Measurements from ENCODE around the gene KRTAP1-3. TPM values are rescaled to one million over a fixed set of nuclear protein-coding genes. Genes with fewer than 3 reads are reported as not detected.
"Not testable (repeated sequence)": the region's sequence is repeated elsewhere in the genome, so short reads cannot be mapped to it uniquely, and the experiment has no call there.

Gene KRTAP1-3
- total and polyA plus RNA-seq, 2 of the 4 experiments (the other 2 are of a cell fraction), result not detected

DNA sequence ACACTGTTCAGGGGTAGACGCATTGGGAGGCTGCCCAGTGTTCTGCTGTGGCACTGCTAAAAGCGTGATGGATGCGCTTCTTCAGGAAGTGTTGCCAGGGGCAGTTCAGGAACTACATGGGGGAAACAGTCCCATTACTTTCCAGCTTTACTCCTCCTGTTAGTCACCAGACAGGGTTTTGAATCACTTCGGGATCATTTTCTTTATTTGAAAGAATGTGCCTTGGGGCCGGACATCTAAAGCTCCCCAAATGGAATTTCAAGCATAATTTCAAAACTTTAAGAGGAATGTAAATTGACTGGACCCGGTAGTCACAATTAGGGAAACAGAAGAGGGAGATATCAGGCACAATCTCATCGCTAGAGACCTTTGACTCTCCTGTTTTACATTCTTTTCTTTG lies 13.8 kb upstream of the KRTAP1-3 start:
- H3K36me3 ChIP-seq (ENCODE audit: control insufficient read depth, insufficient read depth, low read length), result no peaks in the 10 kb centered on the region
- ChIA-PET CTCF (no interaction called here), POLR2A (ENCODE audit: unreplicated experiment) (interaction anchor here (1.0 kb wide), 1 partner anchor 11 kb away, joined by 5 read pairs; no protein-coding TSS in a partner anchor)
- no CpG with 5 or more reads among the region's 7 CpGs for WGBS, 2 experiments (ENCODE audit: extremely low coverage in 2 of 2, insufficient read length in 1 of 2)
- H2BK20ac ChIP-seq (ENCODE audit: low read depth, low read length), result peak overlapping the region; percentile 93
- no TSS peak for BruUV-seq (replicated peaks)
- H3K4ac ChIP-seq (ENCODE audit: low read depth, low read length), result peak overlapping the region; percentile 80
- peak; percentile 43; the same call in 1 of the 2 replicates for TF ChIP-seq BHLHE40 (IDR thresholded peaks at IDR 0.05; ENCODE audit: low read depth, low read length)
- TF ChIP-seq RCOR1 (IDR thresholded peaks at IDR 0.05; ENCODE audit: insufficient replicate concordance, low read length), result no peak
- no peak for TF ChIP-seq SMC3 (IDR thresholded peaks at IDR 0.05; ENCODE audit: low read depth, low read length)
- peak; percentile 19; the same call in 1 of the 2 replicates for TF ChIP-seq FOS (IDR thresholded peaks at IDR 0.05; ENCODE audit: low read depth, low read length)
- TF ChIP-seq RAD21 (IDR thresholded peaks at IDR 0.05; ENCODE audit: low read length), result 0 out of 2 replicates have a peak, but pooled peaks have one; percentile 1
- TF ChIP-seq, protein P1, sequence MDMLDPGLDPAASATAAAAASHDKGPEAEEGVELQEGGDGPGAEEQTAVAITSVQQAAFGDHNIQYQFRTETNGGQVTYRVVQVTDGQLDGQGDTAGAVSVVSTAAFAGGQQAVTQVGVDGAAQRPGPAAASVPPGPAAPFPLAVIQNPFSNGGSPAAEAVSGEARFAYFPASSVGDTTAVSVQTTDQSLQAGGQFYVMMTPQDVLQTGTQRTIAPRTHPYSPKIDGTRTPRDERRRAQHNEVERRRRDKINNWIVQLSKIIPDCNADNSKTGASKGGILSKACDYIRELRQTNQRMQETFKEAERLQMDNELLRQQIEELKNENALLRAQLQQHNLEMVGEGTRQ (IDR thresholded peaks at IDR 0.05; ENCODE audit: low read depth, low read length), result no peak
- intact Hi-C loops (cut with micrococcal nuclease), result no loop called here
- H3K4me2 ChIP-seq (ENCODE audit: low read depth, low read length), result peak overlapping the region; percentile 70
- peak overlapping the region; percentile 82 for H2BK5ac ChIP-seq (ENCODE audit: low read depth, low read length, poor library complexity, severe bottlenecking)
- peaks cover 5% of the 10 kb centered on the region for H3K4me1 ChIP-seq (ENCODE audit: control insufficient read depth, insufficient read depth, low read length)
- peaks cover 11% of the 10 kb centered on the region; the same call in 1 of the 2 replicates for H3K9me1 ChIP-seq (ENCODE audit: insufficient read depth, low read length)
- in situ Hi-C loops (cut with MboI; ENCODE audit: low sequenced_read_pairs), result no loop called here
- DNase-seq (peak; percentile 60), ATAC-seq (ENCODE audit: low read depth) (peak; percentile 80)
- no peaks in the 10 kb centered on the region for H4K20me1 ChIP-seq (ENCODE audit: insufficient read depth, low read length)
- peak overlapping the region; percentile 69 for H3K27ac ChIP-seq (ENCODE audit: insufficient read depth, low read length)
- H3K9ac ChIP-seq (ENCODE audit: low read depth, low read length), result no peak overlapping the region
- H4K8ac ChIP-seq (ENCODE audit: low read depth in 2 of 2, low read length in 2 of 2), result peak overlapping the region; percentile 33 to 76; a peak in 3 of 4 replicates
- H3K14ac ChIP-seq (replicated peaks; ENCODE audit: low read depth, low read length), result peak overlapping the region; percentile 83
- H2BK120ac ChIP-seq (ENCODE audit: low read depth, low read length), result peak overlapping the region; percentile 88
- H3K18ac ChIP-seq (ENCODE audit: low read depth, low read length), result peak overlapping the region; percentile 97
- peak overlapping the region; percentile 94; the same call in 1 of the 2 replicates for H4K5ac ChIP-seq (ENCODE audit: low read depth, low read length)
- dilution Hi-C loops (cut with HindIII; ENCODE audit: low sequenced_read_pairs, unreplicated experiment), result no loop called here
- H3K9me3 ChIP-seq (ENCODE audit: control insufficient read depth, insufficient read depth, low read length), result no peaks in the 10 kb centered on the region
- peak overlapping the region; percentile 85 for H4K91ac ChIP-seq (ENCODE audit: insufficient read depth, low read depth, low read length)
- H3K23ac ChIP-seq (ENCODE audit: low read depth, low read length), result peak overlapping the region; percentile 57
- peak overlapping the region; percentile 77 for H2AFZ ChIP-seq (replicated peaks; ENCODE audit: low read length, poor library complexity)
- H3K27me3 ChIP-seq (ENCODE audit: control insufficient read depth, insufficient read depth, low read length), result no peaks in the 10 kb centered on the region
- H3K56ac ChIP-seq (ENCODE audit: extremely low read depth, insufficient read depth, low read length), result peak overlapping the region; percentile 63
- H3K4me3 ChIP-seq (ENCODE audit: insufficient read depth, low read depth, low read length), result no peak overlapping the region
- H2AK5ac ChIP-seq (ENCODE audit: low read depth, low read length), result peak overlapping the region; percentile 84
- peak overlapping the region; percentile 55; the same call in 2 of the 3 replicates for H2BK15ac ChIP-seq (ENCODE audit: low read depth, low read length)
- H2AK9ac ChIP-seq (replicated peaks; ENCODE audit: low read depth, low read length, poor library complexity), result no peak overlapping the region
- no peaks in the 10 kb centered on the region for H3K79me1 ChIP-seq (ENCODE audit: low read depth in 1 of 2, low read length in 2 of 2)

DNA sequence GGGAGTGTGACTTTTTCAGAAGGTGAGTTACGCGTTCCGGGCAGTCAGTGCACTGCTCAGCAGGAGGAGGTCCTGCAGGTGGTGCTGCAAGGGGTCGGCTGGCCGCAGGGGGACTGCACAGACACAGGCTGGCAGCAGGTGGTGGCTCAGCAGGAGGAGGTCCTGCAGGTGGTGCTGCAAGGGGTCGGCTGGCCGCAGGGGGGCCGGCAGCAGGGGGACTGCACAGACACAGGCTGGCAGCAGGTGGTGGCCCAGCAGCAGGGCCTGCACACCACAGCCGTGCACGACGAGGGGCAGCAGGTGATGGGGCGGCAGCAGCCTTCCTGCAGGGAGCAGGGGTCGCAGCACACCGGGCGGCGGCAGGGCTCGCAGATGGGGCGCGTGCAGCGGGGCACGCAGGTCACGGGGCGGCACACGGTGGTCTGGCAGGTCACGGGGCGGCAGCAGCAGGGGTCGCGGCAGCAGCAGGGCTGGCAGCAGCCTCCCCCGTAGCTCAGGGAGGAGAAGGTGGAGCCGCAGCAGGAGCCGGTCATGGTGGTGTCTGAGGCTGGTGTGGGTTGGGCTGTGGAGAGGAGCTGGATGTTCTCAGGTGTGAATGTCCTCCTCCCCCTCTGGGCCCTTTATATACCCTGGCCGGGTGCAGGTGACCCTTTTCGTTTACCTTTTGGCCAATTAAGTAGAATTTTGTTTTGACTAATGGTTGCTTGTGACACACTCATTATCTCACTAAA lies 12.2 kb upstream of the KRTAP1-3 start, which contains the start of gene KRTAP2-1:
Gene KRTAP2-1 (minus strand): TSS at position 582 of the 731 bp plus-strand sequence. CDS start 49 bp downstream, at position 533.
- H3K9ac ChIP-seq (ENCODE audit: low read depth, low read length); H3K79me1 ChIP-seq (ENCODE audit: low read depth in 1 of 2, low read length in 2 of 2); H3K36me3 ChIP-seq (ENCODE audit: control insufficient read depth, insufficient read depth, low read length); H3K4me3 ChIP-seq (ENCODE audit: insufficient read depth, low read depth, low read length); POLR2A ChIA-PET (ENCODE audit: unreplicated experiment); BruUV-seq (replicated peaks); dilution Hi-C loops (cut with HindIII; ENCODE audit: low sequenced_read_pairs, unreplicated experiment); H3K4me1 ChIP-seq (ENCODE audit: control insufficient read depth, insufficient read depth, low read length); H3K9me3 ChIP-seq (ENCODE audit: control insufficient read depth, insufficient read depth, low read length); H3K4me2 ChIP-seq (ENCODE audit: low read depth, low read length); H4K5ac ChIP-seq (ENCODE audit: low read depth, low read length); H4K20me1 ChIP-seq (ENCODE audit: insufficient read depth, low read length); H3K27me3 ChIP-seq (ENCODE audit: control insufficient read depth, insufficient read depth, low read length); H2AFZ ChIP-seq (replicated peaks; ENCODE audit: low read length, poor library complexity); intact Hi-C loops (cut with micrococcal nuclease); ATAC-seq (ENCODE audit: low read depth); in situ Hi-C loops (cut with MboI; ENCODE audit: low sequenced_read_pairs); H2AK9ac ChIP-seq (replicated peaks; ENCODE audit: low read depth, low read length, poor library complexity); DNase-seq; CTCF ChIA-PET: not testable (repeated sequence)
- Histone ChIP-seq H3K27ac (ENCODE audit: insufficient read depth, low read length) (peak within 1 kb of the TSS; percentile 69; the same call in 1 of the 2 replicates), H4K91ac (ENCODE audit: insufficient read depth, low read depth, low read length) (peak within 1 kb of the TSS; percentile 85), H2BK20ac (ENCODE audit: low read depth, low read length) (peak within 1 kb of the TSS; percentile 93), H3K14ac (replicated peaks; ENCODE audit: low read depth, low read length) (peak within 1 kb of the TSS; percentile 86), H3K18ac (ENCODE audit: low read depth, low read length) (peak within 1 kb of the TSS; percentile 97), H3K23ac (ENCODE audit: low read depth, low read length) (0 out of 2 replicates have a peak within 1 kb of the TSS, but pooled peaks have one; percentile 58), H2AK5ac (ENCODE audit: low read depth, low read length) (peak within 1 kb of the TSS; percentile 90), H3K56ac (ENCODE audit: extremely low read depth, insufficient read depth, low read length) (peak within 1 kb of the TSS; percentile 58), H4K8ac (ENCODE audit: low read depth in 2 of 2, low read length in 2 of 2) (peak within 1 kb of the TSS; percentile 33 to 76; a peak in 3 of 4 replicates), H2BK5ac (ENCODE audit: low read depth, low read length, poor library complexity, severe bottlenecking) (peak within 1 kb of the TSS; percentile 82), H3K9me1 (ENCODE audit: insufficient read depth, low read length) (peaks cover 11% of the 10 kb centered on the region; the same call in 1 of the 2 replicates), H2BK120ac (ENCODE audit: low read depth, low read length) (peak within 1 kb of the TSS; percentile 88), H3K4ac (ENCODE audit: low read depth, low read length) (peak within 1 kb of the TSS; percentile 80), H2BK15ac (ENCODE audit: low read depth, low read length) (peak within 1 kb of the TSS; percentile 84)
- no CpG with 5 or more reads among the region's 33 CpGs for WGBS, 2 experiments (ENCODE audit: extremely low coverage in 2 of 2, insufficient read length in 1 of 2)

All from IMR-90 (cell line).